IPS DF 4.7 (cell line): ENCODE results near the gene HFE.
"Not testable (repeated sequence)": the region's sequence is repeated elsewhere in the genome, so short reads cannot be mapped to it uniquely, and the experiment has no call there.

Experiments used
- DNase-seq: peaks from one replicate; pipeline ENCODE4 v3.0.0-alpha.2; 2013; ENCODE audit warnings: low spot score; ENCODE audit errors: extremely low read depth

Gene HFE

GRCh38 chr6:26059941-26060340 is 27.3 kb upstream of the HFE start:
- DNase-seq: no peak

GRCh38 chr6:26064619-26065257 is 22.5 kb upstream of the HFE start:
- no peak for DNase-seq

DNA sequence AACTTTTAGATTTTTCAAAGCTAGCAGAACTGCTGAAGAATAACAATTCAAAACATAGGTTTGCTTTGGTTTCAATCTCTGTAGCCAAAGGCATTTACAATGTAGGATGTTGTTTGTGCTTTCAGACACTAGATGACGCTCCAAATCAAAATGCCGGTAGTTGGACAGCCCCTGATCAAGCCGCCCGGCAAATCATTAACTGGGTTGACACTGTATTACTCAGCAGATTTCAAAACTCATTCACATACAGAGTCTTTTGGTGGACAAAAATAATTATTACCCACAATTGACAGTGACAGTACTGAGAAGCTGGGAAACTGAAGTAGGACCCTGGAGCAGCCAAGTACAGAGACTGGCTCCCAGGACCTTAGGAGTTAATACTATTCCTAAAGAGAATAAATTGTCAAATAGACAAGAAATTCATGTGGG is 21.3 kb upstream of the HFE start:
- DNase-seq: no peak

GRCh38 chr6:26067367-26067766 is 19.9 kb upstream of the HFE start:
- no peak for DNase-seq

GRCh38 chr6:26068036-26068435 is 19.2 kb upstream of the HFE start:
- DNase-seq: no peak

DNA sequence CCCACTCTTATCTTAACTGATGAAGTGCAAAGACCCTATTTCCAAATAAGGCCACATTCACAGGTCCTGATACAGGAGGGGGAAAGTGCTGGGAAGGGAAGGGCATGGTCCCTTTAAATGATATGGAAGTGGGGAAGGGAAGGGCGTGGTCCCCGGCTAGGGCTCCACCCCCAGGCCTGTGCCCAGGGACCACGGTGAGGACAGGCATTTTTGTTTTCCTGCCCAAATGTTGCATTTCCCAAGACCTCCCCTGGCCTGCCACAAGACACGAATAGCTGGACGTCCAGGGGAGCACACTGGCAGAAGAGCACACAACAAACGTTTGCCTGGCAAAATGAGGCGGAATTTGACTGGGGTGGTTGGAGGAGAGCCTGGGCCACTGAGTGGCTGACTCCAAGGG is 16.1 kb upstream of the HFE start:
- DNase-seq: no peak

DNA sequence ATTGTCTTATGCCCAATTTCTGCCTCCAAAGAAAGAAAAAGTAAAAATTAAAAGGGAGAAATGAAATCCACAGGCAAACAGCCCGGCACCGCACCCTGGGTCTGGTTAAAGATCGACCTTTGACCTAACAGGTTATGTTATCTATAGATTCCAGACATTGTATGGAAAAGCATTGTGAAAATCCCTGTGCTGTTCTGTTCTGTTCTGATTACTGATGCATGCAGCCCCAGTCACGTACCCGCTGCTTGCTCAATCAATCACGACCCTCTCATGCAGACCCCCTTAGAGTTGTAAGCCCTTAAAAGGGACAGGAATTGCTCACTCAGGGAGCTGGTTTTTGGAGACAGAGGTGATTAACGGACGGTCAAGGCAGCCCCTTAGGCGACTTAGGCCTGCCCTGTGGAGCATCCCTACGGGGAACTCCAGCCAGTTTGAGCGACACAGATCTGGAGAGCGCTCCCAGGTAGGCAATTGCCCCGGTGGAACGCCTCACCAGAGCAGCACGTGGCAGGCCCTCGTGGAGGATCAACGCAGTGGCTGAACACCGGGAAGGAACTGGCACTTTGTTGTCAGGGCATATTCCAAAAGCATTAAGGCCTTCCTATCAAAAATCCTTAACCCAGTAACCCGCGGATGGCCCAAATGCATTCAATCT is 12.0 kb upstream of the HFE start:
- no peak for DNase-seq

DNA sequence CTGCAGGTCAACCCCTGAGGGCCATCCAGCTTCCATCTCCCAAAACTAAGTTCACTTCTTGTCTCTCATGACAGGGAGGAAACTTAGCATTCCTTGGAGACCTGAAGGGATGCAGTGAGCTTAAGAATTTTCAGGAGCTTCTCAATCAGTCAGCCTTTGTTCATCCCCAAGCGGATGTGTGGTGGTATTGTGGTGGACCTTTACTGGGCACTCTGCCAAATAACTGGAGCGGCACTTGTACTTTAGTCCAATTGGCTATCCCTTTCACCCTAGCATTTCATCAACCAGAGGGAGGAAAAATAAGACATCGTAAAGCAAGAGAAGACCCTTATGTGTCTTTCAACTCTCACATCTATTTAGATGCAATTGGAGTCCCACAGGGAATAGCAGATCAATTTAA is 9.2 kb upstream of the HFE start:
- DNase-seq: not testable (repeated sequence)

GRCh38 chr6:26081096-26081495 is 6.1 kb upstream of the HFE start:
- not testable (repeated sequence) for DNase-seq

DNA sequence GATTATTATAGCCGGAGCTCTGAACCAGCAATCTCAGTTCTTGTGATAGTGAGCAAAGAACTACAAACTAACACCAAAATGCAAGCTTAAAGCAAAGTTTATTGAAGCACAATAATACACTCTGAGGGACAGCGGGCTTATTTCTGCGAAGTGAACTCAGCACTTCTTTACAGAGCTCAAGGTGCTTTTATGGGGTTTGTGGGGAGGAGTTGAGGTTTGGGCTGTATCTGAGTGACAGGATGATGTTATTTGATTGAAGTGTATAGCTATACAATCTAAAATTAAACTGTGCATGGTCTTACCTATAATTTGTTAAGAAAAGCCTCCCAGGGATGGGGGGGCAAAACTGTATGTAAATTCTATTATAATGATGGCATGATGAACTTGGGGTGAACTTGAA is 1.0 kb upstream of the HFE start:
- DNase-seq: no peak

- DNase-seq: no peak
These were observed 1.1 kb downstream of the HFE start for GRCh38 chr6:26088344-26088743.

- no peak for DNase-seq
These were observed 2.0 kb downstream of the HFE start for GRCh38 chr6:26089272-26089671.

DNA sequence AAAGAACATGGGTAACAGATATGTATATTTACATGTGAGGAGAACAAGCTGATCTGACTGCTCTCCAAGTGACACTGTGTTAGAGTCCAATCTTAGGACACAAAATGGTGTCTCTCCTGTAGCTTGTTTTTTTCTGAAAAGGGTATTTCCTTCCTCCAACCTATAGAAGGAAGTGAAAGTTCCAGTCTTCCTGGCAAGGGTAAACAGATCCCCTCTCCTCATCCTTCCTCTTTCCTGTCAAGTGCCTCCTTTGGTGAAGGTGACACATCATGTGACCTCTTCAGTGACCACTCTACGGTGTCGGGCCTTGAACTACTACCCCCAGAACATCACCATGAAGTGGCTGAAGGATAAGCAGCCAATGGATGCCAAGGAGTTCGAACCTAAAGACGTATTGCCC is 5.2 kb downstream of the HFE start:
- no peak for DNase-seq

- no peak for DNase-seq
These were observed 6.8 kb downstream of the HFE start for GRCh38 chr6:26094036-26094435.

- DNase-seq: no peak
These were observed 10.1 kb downstream of the HFE start for GRCh38 chr6:26097268-26097875.

- no peak for DNase-seq
These were observed 16.0 kb downstream of the HFE start for GRCh38 chr6:26103141-26103769.

GRCh38 chr6:26103770-26104456 is 16.7 kb downstream of the HFE start:
- peak; percentile 84 for DNase-seq

DNA sequence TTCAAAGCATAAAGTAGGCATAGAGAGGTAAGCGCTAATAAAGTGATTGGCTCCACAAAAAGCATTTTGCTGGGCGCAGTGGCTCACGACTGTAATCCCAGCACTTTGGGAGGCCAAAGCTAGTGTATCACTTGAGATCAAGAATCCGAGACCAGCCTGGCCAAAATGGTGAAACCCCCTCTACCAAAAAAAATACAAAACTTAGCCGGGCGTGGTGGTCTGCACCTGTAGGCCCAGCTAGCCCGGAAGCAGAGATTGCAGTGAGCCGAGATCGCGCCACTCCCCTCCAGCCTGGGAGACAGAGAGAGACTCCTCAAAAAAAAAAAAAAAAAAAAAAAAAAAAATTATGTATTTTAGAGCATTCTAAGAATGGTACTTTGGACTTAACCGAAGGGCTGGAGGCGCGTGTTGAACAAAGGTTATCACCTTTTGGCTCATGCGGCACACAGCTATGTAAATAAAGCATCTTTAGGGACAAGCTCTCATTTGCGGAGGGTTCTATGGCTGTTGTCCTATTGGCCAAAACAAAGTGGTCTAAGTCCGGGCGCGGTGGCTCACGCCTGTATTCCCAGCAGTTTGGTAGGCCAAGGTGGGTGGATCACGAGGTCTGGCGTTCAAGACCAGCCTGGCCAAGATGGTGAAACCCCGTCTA is 17.4 kb downstream of the HFE start:
- DNase-seq: no peak

GRCh38 chr6:26105109-26105730 is 18.0 kb downstream of the HFE start:
- no peak for DNase-seq

- DNase-seq: no peak
These were observed 18.6 kb downstream of the HFE start for GRCh38 chr6:26105842-26106241.

DNA sequence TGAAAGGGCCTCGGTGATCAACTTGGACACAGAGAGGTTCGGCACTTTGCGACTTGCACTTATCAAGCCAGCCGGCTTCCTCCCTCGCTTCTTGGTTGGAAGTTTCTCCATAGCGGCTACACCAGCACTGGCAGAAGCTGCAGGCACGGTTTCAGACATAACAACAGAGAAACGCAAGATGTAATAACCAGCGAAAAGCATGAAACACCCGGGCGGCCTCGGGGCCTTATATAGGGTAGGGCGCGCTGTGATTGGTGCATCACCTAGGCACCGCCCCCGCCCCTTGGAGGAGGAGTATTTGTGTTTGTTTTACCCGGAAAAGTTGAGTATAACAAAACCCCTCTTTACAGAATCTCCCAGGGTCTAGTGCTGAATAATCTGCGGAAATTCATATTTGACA is 20.7 kb downstream of the HFE start:
- DNase-seq: no peak
